Stimulated activated CD8-positive, alpha-beta memory T cell treated with anti-CD3 and anti-CD28 coated beads, Interleukin-12 subunit alpha, Interleukin-12 subunit beta, amount 100 ng/mL, for 4 hours (primary cell): ENCODE results near the gene SRRM3.
"Not testable (repeated sequence)": the region's sequence is repeated elsewhere in the genome, so short reads cannot be mapped to it uniquely, and the experiment has no call there.

Experiments used
- DNase-seq: peaks from one replicate; pipeline ENCODE4 v3.0.0-alpha.2; 2020; ENCODE audit warnings: low read depth

SRRM3 gene

GRCh38 chr7:76291351-76292212, 89.9 kb downstream of the SRRM3 start:
- peak; percentile 73 for DNase-seq

- no peak for DNase-seq
These were observed 90.5 kb downstream of the SRRM3 start for GRCh38 chr7:76292213-76292573.

GRCh38 chr7:76292911-76293310, 91.2 kb downstream of the SRRM3 start:
- DNase-seq = not testable (repeated sequence)

DNA sequence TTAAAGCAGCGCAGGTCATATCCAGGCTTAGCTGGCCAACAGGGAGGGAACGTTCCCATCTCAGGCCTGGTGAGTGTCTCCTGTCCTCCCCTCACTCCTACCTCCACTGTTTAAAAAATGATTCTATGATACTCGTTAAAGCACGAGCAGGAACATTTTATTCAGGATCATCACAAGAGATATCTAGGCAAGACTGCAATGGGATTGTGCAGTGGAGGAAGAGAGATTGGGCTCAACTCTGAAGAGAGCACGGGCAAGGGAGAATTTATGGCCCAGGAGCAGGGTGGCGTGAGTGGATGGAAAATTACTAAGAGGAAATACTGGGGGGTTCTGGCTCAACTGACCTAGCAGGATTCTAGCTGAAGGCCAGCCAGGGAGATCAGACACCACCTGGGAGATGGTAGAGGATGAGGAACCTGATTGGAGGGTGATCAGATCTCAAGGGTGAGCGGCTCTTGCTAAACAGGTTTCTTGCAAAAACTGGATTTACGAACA, 91.8 kb downstream of the SRRM3 start:
- no peak for DNase-seq

DNA sequence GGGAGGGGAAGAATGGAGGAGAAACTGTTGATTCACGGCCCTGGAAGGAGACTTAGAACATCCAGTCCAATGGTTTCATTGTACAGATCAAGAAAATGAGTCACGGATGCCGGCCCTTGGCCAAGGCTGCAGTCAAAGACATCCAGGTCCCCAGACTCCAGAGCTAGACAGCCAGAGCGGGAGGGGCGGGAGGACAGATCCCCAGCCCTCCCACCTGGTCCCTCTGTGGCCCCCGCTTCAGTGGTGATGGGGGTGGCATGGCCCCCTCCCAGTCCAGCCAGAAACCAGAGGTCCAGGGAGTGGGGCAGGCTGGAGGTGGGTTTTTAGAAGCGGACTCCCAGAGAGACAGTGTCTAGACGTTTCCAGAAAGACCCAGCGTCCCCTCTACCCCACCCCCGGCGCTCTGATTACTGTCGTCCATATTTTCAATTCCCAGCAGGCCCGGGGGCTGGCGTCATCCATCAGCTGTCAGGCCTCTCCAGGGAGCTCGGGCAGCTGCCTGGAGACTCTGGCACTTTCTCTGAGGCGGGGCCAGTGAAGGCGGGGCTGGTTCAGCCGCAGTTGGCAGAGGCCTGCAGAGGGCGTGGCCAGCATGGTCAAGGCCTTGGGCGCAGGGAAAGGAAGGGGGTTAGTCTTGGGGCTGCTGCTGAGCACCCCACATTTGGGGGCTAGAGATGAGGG, 92.8 kb downstream of the SRRM3 start:
- no peak for DNase-seq

DNA sequence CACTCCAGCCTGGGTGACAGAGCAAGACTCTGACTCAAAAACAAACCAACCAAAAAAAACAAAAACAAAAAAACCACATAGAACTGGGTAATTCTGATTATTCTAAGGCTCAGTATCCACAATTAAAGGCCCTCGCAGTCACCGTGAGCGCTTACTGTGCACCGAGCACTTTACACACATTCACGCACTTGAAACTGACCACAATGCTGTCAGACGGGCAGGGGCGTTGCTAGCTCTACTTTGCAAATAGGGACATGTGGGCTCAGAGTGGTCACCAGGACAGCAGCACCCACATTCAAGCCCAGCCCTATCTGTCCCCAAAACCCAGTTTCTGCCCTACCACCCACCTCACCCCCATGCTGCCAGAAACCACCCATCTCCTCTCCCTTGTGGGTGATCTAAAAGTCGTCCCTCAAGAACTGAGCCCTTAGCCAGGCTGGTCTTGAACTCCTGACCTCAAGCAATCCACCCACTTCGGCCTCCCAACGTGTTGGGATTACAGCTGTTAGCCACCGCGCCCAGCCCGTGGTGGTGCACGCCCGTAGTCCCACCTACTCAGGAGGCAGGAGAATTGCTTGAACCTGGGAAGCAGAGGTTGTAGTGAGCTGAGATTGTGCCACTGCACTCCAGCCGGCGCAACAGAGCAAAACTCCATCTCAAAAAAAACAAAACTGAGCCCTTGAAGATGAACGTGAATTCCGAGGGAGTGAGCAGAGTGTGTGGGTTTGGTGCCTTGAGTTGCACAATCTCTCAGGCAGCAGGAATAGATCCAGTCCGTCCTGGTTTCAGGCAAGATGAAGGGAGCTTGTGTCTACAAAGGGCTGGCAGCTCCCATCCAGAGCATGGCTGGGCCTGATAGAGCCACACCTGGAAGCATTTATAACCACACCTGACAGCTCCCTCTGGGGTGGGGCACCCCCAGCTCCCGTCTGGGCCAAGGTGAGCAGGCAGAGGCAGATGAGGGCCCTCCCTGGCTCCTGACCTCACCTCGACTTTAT, 95.3 kb downstream of the SRRM3 start:
- DNase-seq = no peak

DNA sequence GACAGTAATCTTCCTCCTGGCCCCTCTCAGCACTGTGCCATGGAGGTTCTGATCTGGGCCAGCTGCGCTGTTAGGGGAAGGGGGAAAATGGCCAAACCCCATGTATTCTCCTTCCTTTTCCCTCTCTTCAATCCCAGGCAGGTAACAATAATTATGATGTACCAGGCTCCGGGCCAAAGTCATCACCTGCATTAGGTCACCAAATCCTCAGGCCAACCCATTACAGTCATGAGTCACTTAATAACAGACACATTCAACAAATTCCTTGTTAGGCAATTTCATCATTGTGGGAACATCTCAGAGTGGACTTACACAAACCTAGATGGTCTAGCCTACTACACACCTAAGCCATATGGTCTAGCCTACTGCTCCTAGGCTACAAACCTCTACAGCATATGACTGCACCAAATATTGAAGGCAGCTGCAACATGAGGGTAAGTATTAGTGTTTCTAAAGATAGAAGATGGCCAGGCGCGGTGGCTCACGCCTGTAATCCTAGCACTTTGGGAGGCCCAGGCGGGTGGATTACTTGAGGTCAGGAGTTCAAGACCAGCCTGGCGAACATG, 98.6 kb downstream of the SRRM3 start:
- DNase-seq = no peak

DNA sequence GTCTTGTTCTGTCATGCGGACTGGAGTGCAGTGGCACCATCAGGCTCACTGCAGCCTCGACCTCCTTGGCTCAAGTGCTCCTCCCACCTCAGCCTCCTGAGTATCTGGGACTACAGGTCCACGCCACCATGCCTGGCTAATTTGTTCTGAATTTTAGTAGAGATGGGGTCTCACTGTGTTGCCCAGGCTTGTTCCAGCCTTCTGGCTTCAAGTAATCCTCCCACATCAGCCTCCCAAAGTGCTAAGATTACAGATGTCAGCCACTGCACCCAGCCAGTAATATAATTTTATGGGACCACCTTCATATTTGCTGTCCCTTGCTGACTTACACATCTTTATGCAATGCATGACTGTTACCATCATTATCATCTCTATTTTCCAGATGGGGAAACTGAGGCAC, 99.3 kb downstream of the SRRM3 start:
- DNase-seq = no peak

DNA sequence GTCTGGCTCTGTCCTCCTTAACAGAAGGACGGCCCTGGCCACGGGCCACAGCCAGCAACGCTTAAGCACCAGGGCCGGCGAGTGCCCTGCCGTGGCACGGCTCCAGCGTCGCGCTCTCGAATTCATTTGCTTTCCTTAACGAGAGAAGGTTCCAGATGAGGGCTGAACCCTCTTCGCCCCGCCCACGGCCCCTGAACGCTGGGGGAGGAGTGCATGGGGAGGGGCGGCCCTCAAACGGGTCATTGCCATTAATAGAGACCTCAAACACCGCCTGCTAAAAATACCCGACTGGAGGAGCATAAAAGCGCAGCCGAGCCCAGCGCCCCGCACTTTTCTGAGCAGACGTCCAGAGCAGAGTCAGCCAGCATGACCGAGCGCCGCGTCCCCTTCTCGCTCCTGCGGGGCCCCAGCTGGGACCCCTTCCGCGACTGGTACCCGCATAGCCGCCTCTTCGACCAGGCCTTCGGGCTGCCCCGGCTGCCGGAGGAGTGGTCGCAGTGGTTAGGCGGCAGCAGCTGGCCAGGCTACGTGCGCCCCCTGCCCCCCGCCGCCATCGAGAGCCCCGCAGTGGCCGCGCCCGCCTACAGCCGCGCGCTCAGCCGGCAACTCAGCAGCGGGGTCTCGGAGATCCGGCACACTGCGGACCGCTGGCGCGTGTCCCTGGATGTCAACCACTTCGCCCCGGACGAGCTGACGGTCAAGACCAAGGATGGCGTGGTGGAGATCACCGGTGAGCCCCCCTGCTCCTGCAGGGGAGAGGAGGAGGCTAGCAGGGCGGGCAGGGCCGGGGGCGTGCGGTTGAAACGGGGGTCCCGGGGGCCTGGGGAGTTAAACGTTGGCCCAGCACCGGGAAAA, 100.9 kb downstream of the SRRM3 start, which contains the start of gene HSPB1:
Gene HSPB1 (plus strand): TSS at position 327 of the 855 bp plus-strand sequence. CDS start 40 bp downstream, at position 367.
- DNase-seq = peak; percentile 49

DNA sequence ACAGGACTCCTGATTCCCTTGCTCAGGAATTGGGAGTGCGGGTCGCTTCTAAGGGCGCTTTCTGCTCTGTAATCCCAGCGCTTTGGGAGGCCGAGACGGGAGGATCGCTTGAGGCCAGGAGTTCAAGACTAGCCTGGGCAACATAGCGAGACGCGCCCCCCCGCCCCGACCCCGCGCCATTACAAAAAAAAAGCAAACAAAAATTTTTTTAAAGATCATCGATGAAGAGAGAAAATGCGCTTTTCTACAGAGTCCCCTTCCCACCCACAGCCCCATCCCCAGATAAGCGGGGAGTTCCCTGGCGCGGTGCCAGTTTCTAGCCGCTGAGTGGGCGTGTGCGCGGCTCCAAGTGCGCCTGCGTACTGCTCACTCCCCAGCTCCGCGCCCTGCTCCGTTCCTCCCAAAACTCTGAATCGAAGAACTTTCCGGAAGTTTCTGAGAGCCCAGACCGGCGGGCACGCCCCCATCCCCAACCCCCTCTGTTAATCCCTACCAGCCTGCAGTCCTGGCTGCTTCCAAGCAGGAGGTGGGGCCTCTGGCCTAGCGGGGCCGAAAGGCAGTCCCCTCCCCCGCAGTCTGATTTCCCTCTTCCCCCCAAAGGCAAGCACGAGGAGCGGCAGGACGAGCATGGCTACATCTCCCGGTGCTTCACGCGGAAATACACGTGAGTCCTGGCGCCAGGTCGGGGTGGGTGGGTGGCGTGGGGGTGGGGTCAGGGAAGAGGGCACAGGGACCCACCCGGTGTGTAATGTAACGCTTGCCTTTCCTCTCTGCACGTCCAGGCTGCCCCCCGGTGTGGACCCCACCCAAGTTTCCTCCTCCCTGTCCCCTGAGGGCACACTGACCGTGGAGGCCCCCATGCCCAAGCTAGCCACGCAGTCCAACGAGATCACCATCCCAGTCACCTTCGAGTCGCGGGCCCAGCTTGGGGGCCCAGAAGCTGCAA, 101.8 kb downstream of the SRRM3 start:
- DNase-seq = peak; percentile 61

GRCh38 chr7:76304888-76305375, 103.2 kb downstream of the SRRM3 start:
- no peak for DNase-seq

GRCh38 chr7:76308874-76309273, 107.2 kb downstream of the SRRM3 start:
- not testable (repeated sequence) for DNase-seq

DNA sequence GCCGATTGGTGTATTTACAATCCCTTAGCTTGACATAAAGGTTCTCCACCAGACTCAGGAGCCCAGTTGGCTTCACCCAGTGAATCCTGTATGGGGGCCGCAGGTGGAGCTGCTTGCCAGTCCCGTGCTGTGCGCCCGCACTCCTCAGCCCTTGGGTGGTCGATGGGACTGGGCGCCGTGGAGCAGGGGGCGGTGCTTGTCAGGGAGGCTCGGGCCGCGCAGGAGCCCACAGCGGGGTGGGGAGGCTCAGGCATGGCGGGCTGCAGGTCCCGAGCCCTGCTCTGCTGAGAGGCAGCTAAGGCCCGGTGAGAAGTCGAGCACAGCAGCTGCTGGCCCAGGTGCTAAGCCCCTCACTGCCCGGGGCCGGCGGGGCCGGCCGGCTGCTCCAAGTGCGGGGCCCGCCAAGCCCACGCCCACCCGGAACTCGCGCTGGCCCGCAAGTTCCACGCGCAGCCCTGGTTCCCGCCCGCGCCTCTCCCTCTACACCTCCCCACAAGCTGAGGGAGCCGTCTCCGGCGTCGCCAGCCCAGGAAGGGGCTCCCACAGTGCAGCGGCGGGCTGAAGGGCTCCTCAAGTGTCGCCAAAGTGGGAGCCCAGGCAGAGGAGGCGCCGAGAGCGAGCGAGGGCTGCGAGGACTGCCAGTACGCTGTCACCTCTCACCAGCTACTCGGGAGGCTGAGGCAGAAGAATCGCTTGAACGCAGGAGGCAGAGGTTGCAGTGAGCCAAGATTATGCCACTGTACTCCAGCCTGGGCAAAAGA, 107.8 kb downstream of the SRRM3 start:
- DNase-seq = not testable (repeated sequence)

DNA sequence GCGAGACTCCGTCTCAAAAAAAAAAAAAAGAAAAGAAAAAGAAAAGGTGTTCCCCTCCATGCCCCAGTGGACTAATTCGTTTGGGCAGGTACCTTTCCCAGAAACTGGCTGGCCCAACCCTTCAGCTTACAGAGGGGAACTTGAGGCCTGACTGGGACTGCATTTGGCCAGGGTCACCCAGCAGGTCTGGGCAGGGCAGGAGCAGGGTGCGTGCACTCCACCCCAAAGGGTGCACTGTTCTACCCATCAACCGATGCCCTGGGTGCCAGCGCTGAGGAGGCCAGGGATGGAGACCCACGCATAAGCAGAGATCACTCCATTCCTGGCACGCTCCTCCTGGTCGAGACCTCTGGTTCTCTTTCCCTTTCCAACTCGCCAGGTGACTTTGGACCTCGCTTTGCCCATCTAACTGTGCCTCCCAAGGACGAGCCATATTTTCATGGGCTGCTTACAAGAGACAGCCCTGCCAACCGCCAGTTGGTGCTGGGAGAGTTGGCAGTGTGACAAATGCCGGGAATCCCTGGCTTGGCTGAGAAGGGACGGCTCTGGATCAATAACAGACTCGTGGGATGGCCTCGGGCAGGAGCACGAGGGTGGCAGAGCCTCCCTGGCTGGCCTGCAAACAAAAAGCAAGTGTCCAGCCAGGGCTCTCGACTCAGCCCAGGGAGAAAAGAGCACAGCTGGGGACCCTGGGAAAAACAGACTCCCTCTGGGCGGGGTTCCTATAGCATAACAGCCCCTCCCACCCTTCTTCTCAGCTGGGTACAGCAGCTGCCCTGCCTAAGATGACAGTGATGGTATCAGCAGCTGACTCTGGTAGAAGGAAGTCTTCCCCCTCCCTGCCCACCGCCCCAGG, 108.6 kb downstream of the SRRM3 start:
- no peak for DNase-seq

GRCh38 chr7:76311838-76312237, 110.1 kb downstream of the SRRM3 start:
- DNase-seq = not testable (repeated sequence)

DNA sequence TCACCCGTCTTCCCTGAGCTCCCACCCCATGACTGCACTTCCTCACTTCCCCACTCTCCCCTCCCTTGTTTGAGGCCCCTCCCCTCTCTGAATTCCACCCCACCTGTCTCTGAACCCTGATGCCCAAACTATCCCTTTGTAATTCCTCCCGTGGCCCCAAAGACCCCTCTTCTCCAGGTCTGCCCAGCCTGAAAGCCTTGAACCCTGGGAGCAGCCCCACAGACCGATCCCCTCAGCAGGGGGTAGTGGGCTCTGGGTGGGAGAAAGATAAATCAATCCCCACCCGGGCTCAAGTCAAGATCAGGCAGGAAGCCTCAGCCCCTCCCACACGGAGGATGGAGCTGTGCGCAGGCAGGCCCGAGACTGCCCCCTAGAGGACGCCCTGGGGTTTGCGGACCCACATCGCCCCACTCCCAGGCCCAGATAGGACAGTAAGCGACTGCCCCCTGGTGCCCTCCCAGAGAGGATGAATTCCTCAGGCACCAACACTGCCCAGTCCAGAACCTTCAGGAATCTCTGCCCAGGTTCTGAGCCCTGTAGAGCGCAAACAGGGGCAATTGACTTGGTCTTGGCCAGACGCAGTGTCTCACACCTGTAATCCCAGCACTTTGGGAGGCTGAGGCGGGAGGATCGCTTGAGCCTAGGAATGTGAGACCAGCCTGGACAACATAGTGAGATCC, 112.5 kb downstream of the SRRM3 start:
- DNase-seq = peak; percentile 89

- DNase-seq = not testable (repeated sequence)
These were observed 113.0 kb downstream of the SRRM3 start for GRCh38 chr7:76314740-76315139.
